GM18868 (cell line): ENCODE measurements around the gene RPP21.
"Not testable (repeated sequence)": the region's sequence is repeated elsewhere in the genome, so short reads cannot be mapped to it uniquely, and the experiment has no call there.

Source experiments
- ATAC-seq: cut with Tn5 transposase; IDR thresholded peaks from one replicate; pipeline ENCODE4 v1.9.1; 2021; ENCODE audit warnings: mild to moderate bottlenecking, moderate library complexity; ENCODE audit not compliant: unreplicated experiment

RPP21 gene

GRCh38 chr6:30369280-30369679 lies 24.3 kb downstream of the RPP21 start:
- not testable (repeated sequence) for ATAC-seq

GRCh38 chr6:30378290-30378937 lies 33.5 kb downstream of the RPP21 start:
- no peak for ATAC-seq

GRCh38 chr6:30380464-30380863 lies 35.5 kb downstream of the RPP21 start:
- ATAC-seq = no peak

- ATAC-seq = no peak
Observed at GRCh38 chr6:30386166-30386565, 41.2 kb downstream of the RPP21 start.

GRCh38 chr6:30391240-30391639 lies 46.3 kb downstream of the RPP21 start:
- ATAC-seq = no peak

GRCh38 chr6:30394139-30394538 lies 49.2 kb downstream of the RPP21 start:
- no peak for ATAC-seq
